Gastroesophageal sphincter (tissue), 4 donors: ENCODE results near the gene DNAAF8. TPM values are rescaled to one million over a fixed set of nuclear protein-coding genes. Genes with fewer than 3 reads are reported as not detected.
"Not testable (repeated sequence)": the region's sequence is repeated elsewhere in the genome, so short reads cannot be mapped to it uniquely, and the experiment has no call there.

ENCODE experiments used
- ATAC-seq: fragments of 150-250 bp; one replicate; pipeline ENCODE4 v1.9.1; 2016; ENCODE audit warnings: mild to moderate bottlenecking, moderate library complexity
- H3K27ac ChIP-seq, 4 donors: fragments of 200-600 bp; sonication (generic) in 3 of 4; 1 replicate in 3 of 4; 2 replicates in 1 of 4; pipeline ENCODE4 v1.5.1; 2016 to 2019
- H3K27me3 ChIP-seq: fragments of 200-600 bp; sonication (generic); one replicate; pipeline ENCODE4 v1.5.1; 2019
- H3K36me3 ChIP-seq, 2 donors: fragments of 200-600 bp; sonication (generic); one replicate each; pipeline ENCODE4 v1.5.1; 2019; ENCODE audit warnings: control low read depth in 1 of 2
- H3K4me1 ChIP-seq, 3 donors: fragments of 200-600 bp; sonication (generic); 1 replicate in 2 of 3; 2 replicates in 1 of 3; pipeline ENCODE4 v1.5.1; 2016 to 2019; ENCODE audit warnings: control low read depth in 2 of 3
- H3K4me3 ChIP-seq, 2 donors: fragments of 200-600 bp; sonication (generic); one replicate each; pipeline ENCODE4 v1.5.1; 2019; ENCODE audit warnings: mild to moderate bottlenecking in 1 of 2, moderate library complexity in 1 of 2
- H3K9me3 ChIP-seq, 3 donors: fragments of 200-600 bp; sonication (generic); one replicate each; pipeline ENCODE4 v1.5.1; 2017 to 2019; ENCODE audit warnings: control low read depth in 2 of 3
- CTCF ChIP-seq, 4 experiments: fragments of 200-600 bp in 2 of 4; fragments of 450-650 bp in 2 of 4; sonication (generic) in 1 of 4; IDR thresholded peaks; one replicate each; pipeline ENCODE4 v1.5.1; 2017 to 2019; ENCODE audit warnings: antibody characterized with exemption in 4 of 4, mild to moderate bottlenecking in 2 of 4, moderate library complexity in 2 of 4
- EP300 ChIP-seq: sonication (generic); formaldehyde crosslinking; IDR thresholded peaks from one replicate; pipeline ENCODE4 v1.6.1; 2017; ENCODE audit warnings: antibody characterized with exemption, mild to moderate bottlenecking
- POLR2A ChIP-seq, 2 donors: fragments of 450-650 bp; IDR thresholded peaks; one replicate each; pipeline ENCODE4 v1.6.1; 2017; ENCODE audit warnings: antibody characterized with exemption in 2 of 2, mild to moderate bottlenecking in 2 of 2, moderate library complexity in 1 of 2
- POLR2AphosphoS5 ChIP-seq: sonication (generic); formaldehyde crosslinking; IDR thresholded peaks from one replicate; pipeline ENCODE4 v1.6.1; 2017; ENCODE audit warnings: antibody characterized with exemption
- WGBS, 2 donors: methylation state at CpG; one replicate each; pipeline ENCODE4 v1.1.5; 2018; ENCODE audit warnings: low coverage in 1 of 2; 5-methylcytosine and 5-hydroxymethylcytosine counted together
- total RNA-seq, 4 donors: library from RNA; depleted of rRNA; stranded (reverse); fragments of >200 nt; gene quantifications; one replicate each; pipeline ENCODE4 v1.1.0, GENCODE V29; 2016

DNAAF8 gene
- total RNA-seq, 4 donors from 2014 or later, result 0.54 to 0.89 (median 0.65) TPM

GRCh38 chr16:4780235-4780634 is 45.9 kb downstream of the DNAAF8 start:
- no peaks in the 10 kb centered on the region for H3K9me3 ChIP-seq
- no peak for TF ChIP-seq CTCF (IDR thresholded peaks at IDR 0.05)
- TF ChIP-seq POLR2A (IDR thresholded peaks at IDR 0.05), result no peak
- TF ChIP-seq POLR2AphosphoS5, result no peak
- no peak for TF ChIP-seq EP300
- H3K4me1 ChIP-seq, result no peaks in the 10 kb centered on the region
- H3K27ac ChIP-seq, result no peak overlapping the region
- H3K36me3 ChIP-seq, result no peaks in the 10 kb centered on the region
- no peak for ATAC-seq
- no peaks in the 10 kb centered on the region for H3K27me3 ChIP-seq
- no peak overlapping the region for H3K4me3 ChIP-seq
- WGBS, 2 donors, result 66 to 75% methylated on average over 3 to 4 of the region's 4 CpGs

DNA sequence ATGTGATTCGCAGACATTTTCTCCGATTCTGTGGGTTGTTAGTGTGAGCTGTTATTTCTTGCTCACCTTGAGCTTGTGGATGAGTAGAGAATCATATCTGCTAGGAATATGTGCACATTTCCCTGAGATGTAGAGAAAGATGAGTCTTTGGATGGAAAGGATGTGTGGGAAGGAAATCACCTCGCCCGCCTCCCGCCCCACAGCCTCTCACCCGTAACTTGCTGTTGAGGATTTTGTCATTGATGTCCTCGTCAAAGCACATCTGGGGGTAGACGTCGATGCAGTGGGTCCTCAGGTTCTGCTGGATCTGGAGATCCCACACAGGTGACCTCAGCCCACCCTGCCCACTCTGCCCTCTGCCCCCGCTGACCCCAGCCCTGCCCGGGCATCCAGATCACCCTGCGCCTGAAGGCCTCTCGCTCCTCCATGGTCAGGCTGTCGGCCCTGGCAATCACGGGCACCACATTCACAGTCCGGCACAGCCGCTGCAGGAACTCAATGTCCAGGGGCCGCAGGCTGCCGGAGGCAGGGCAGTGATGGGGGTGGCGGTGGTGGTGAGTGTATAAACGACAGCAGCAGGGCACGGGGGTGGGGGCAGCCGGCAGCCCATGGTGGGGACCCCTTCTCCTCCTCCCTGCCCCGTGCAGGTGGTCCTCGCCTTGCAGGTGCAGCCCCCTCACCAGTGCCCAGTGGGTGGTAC is 49.1 kb downstream of the DNAAF8 start:
- Histone ChIP-seq H3K27me3 (peaks cover 8% of the 10 kb centered on the region), H3K9me3 (no peaks in the 10 kb centered on the region), H3K4me3 (no peak overlapping the region), H3K27ac (no peak overlapping the region), H3K4me1 (no peaks in the 10 kb centered on the region), H3K36me3 (no peaks in the 10 kb centered on the region)
- TF ChIP-seq POLR2A (IDR thresholded peaks at IDR 0.05) (no peak), POLR2AphosphoS5 (no peak), CTCF (IDR thresholded peaks at IDR 0.05) (no peak), EP300 (no peak)
- no peak for ATAC-seq
- no CpG with 5 or more reads among the region's 25 CpGs for WGBS, 2 donors

DNA sequence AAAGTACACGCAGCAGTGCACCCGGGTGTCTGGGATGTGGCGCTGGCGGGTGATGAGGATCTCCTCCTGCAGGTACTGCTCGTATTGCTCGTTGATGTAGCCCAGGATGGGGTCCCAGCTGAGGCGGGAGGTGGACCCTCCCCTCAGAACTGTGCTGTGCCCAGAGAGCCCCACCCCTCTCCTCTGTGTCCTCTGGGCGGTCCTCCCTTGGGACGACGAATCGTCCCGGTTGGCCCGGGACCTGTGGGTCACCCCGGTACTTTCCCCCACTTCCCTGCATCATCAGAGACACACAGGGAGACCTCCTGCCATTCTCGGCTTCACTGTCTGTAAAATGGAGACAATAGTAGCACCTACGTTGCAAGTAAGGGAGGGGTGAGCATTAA is 49.6 kb downstream of the DNAAF8 start:
- 45 to 80% methylated on average over 4 to 6 of the region's 16 CpGs for WGBS, 2 donors
- no peaks in the 10 kb centered on the region for H3K36me3 ChIP-seq
- TF ChIP-seq POLR2A (IDR thresholded peaks at IDR 0.05) (no peak), CTCF (IDR thresholded peaks at IDR 0.05) (no peak), EP300 (no peak), POLR2AphosphoS5 (no peak)
- no peak overlapping the region for H3K27ac ChIP-seq
- no peak overlapping the region for H3K4me3 ChIP-seq
- no peaks in the 10 kb centered on the region for H3K4me1 ChIP-seq
- no peaks in the 10 kb centered on the region for H3K9me3 ChIP-seq
- no peak for ATAC-seq
- H3K27me3 ChIP-seq, result peaks cover 8% of the 10 kb centered on the region

DNA sequence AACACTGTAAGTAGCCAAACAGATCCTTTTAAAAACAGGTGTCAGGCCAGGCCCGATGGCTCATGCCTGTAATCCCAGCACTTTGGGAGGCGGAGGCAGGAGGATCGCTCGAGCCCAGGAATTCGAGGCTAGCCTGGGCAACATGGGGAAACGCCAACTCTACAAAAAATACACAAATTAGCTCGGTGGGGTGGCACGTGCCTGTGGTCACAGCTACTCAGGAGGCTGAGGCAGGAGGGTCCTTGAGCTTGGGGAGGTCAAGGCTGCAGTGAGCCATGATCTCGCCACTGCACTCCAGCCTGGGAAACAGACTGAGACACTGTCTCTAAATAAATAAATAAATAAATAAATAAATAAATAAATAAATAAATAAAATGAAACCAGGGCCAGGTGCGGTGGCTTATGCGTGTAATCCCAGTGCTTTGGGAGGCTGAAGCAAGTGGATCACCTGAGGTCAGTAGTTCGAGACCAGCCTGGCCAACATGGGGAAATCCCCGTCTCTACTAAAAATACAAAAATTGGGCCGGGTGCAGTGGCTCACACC is 50.2 kb downstream of the DNAAF8 start:
- H3K27me3 ChIP-seq, ATAC-seq, H3K9me3 ChIP-seq, H3K27ac ChIP-seq, H3K36me3 ChIP-seq, H3K4me3 ChIP-seq, H3K4me1 ChIP-seq: not testable (repeated sequence)
- 77 to 91% methylated on average over 6 of the region's 14 CpGs for WGBS, 2 donors

DNA sequence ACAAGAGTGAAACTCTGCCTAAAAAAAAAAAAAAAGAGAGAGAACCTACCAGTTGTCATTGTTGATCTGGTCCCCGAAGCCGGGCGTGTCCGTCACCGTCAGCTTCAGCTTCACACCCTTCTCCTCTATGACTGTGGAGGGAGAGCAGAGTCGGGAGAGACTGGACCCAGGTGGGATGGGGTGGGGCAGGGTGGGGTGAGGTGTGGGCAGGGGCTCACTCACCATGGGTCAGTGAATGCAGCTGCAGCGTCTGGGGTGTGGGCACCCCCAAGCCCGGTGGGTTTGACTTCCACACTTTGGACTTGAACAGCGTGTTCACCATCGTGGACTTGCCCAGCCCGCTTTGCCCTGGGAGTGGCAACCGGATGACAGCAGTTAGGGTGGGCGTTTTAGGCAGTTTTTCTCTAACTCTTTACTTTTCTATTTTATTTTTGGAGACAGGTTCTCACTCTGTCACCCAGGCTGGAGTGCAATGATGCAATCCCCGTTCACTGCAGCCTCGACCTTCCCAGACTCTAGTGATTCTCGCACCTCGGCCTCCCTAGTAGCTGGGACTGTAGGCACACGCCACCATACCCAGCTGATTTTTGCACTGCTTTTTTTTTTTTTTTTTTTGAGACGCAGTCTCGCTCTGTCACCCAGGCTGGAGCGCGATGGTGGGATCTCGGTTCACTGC is 51.6 kb downstream of the DNAAF8 start:
- TF ChIP-seq POLR2AphosphoS5 (no peak), POLR2A (IDR thresholded peaks at IDR 0.05) (no peak), EP300 (no peak), CTCF (IDR thresholded peaks at IDR 0.05) (no peak)
- Histone ChIP-seq H3K27me3 (peaks cover 8% of the 10 kb centered on the region), H3K9me3 (no peaks in the 10 kb centered on the region), H3K27ac (no peak overlapping the region), H3K4me3 (no peak overlapping the region), H3K36me3 (no peaks in the 10 kb centered on the region), H3K4me1 (no peaks in the 10 kb centered on the region)
- 91 to 94% methylated on average over 11 to 13 of the region's 23 CpGs for WGBS, 2 donors
- no peak for ATAC-seq
